ENCODE results near the gene BIRC7.

The BIRC7 gene

GRCh38 chr20:63226042-63226943 lies 9.4 kb upstream of the BIRC7 start:
- DNase-seq, result no peak

GRCh38 chr20:63227260-63227659 lies 8.4 kb upstream of the BIRC7 start:
- no peak for DNase-seq

- no peak for DNase-seq
Observed at GRCh38 chr20:63228806-63229205, 6.9 kb upstream of the BIRC7 start.

- DNase-seq, result no peak
Observed at GRCh38 chr20:63230800-63231268, 4.9 kb upstream of the BIRC7 start.

GRCh38 chr20:63232235-63233060 lies 3.3 kb upstream of the BIRC7 start:
- DNase-seq, result no peak

GRCh38 chr20:63233061-63233344 lies 2.7 kb upstream of the BIRC7 start:
- no peak for DNase-seq

- DNase-seq, result no peak
Observed at GRCh38 chr20:63233924-63234323, 1.8 kb upstream of the BIRC7 start.

DNA sequence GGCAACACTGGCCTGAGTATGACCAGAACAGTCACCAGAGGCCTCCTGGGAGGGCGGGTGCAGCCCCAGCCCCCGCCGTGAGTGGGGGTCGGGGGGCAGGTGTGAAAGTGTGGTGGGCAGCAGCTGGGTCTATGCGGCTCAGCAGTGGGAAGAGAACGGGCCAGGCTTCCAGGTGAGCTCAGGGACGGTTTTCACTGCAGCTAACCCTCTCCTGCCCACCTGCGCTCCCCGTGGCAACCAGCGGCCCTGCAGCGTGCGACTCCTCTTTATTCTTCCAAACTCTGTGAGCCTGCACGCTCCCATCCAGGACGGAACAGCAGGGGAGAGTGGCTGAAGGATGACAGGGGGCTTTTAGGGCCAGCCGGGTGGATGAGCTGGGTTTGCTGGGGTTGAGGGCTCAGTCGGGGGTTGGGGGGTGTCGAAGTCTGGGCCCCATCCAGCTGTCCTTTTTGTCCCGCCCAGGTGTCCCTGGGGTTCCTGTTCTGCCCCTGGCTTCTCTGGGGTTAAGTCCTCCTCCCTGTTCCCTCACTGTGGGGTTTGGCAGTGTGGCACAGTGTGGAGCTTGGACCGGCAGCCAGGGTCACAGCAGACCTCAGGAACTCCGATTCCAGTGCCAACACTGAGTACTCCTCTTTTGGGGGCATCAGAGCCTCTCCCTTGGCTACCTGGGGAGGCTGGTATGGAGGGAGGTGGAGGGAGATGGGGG lies 859 bp upstream of the BIRC7 start:
- DNase-seq, result no peak

DNA sequence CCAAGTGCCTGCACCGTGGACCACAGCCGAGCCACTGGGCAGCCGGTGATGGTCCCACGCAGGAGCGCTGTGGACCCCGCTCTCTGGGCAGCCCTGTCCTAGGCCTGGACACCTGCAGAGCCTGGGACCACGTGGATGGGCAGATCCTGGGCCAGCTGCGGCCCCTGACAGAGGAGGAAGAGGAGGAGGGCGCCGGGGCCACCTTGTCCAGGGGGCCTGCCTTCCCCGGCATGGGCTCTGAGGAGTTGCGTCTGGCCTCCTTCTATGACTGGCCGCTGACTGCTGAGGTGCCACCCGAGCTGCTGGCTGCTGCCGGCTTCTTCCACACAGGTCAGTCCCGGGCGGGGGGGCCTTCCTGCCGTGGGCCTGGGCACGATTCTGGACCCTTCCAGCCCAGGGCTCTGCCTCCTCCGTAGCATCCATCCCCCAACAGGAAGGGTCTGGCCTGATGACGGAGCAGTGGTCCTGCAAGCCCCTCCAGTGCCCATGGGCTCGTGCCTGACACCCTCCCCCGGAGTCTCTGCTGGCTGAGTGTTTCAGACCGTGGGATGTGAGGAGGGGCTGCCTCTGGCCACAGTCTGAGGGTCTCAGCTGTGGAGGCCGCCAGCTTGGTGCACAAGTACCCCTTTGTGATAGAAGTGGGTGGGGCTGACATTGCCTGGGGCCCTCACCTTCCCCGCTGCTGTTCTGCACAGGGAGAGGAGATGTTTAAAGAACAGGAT lies 572 bp downstream of the BIRC7 start:
- DNase-seq, result no peak

DNA sequence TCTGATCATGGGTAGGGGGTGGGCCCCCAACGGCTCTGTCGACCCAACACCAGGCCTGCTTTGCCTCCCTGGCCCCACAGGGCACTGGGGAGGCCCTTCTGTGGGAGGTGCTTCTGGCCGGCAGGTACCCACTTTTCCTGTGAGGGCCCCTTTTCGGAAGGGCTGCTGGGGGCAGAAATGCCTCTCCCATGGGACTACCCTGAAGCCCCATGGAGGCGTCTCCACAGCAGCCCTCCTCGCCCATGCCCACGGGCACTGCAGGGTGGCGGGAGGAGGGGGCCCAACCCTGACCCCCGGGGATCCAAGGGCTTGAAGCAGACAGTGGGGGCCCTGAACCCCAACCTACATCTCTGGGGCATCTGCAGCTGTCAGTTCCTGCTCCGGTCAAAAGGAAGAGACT lies 2.3 kb downstream of the BIRC7 start:
- no peak for DNase-seq

DNA sequence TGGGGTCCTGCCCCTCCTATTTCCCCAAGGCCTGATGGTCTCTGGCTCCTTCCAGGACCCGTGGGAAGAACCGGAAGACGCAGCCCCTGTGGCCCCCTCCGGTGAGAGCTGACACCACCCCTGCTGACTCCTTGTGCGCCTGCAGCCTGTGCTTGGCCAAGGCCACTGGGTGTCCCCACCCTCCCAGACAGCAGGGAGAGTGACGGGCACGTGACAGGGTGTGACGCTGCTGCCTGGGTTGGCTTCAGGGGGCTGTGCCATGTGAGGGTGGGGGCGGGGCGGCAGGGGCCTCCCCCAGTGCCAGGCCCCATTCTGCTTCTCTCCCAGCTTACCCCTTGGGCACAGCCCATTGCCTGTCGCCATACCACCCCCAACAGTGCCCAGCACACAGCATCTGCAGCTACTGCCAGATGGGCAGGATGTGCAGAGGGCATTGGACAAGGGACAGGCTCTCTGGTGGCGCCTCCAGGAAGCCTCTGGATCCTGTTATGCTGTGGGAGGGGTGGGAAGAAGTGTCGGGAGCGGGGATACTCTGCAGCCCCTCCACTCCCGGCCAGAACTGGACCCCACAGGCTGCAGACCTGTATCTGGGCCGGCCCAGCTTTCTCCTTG lies 2.9 kb downstream of the BIRC7 start:
- no peak for DNase-seq

- DNase-seq, result no peak
Observed at GRCh38 chr20:63239431-63239830, 3.7 kb downstream of the BIRC7 start.

DNA sequence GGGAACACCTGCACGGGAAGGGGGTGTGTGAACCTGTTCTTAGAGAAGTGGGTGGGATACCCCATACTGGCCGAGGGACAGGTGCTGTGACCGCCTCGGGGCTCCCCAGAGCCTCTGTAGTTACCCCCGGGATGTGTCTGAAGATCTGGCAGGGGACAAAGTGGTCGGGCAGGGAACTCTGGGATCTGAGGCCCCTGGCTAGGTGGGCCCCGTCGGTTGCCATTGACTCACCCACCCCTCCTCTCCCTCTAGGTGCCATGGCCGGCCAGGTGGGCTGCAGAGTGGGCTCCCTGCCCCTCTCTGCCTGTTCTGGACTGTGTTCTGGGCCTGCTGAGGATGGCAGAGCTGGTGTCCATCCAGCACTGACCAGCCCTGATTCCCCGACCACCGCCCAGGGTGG lies 4.3 kb downstream of the BIRC7 start:
- DNase-seq, result no peak

DNA sequence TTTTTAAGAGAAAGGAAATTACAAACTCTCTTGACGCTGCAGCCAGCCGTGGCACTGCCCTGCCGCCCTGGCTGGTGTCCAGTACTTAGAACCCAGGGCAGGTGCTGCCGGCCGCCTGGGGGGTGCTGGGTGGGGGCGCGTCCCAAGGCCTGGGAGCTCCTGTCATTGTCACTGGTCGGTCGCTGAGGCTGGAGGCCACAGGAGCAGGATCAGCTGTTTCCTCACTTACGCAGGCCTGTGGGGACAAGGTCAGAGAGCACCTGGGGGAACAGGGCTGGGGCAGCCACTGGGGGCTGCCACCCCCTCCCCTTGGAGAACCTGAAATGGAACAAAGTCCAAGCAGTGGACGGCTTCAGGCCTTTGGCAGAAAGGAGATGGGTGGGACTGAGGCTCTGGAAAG lies 5.6 kb downstream of the BIRC7 start:
- DNase-seq, result no peak

DNA sequence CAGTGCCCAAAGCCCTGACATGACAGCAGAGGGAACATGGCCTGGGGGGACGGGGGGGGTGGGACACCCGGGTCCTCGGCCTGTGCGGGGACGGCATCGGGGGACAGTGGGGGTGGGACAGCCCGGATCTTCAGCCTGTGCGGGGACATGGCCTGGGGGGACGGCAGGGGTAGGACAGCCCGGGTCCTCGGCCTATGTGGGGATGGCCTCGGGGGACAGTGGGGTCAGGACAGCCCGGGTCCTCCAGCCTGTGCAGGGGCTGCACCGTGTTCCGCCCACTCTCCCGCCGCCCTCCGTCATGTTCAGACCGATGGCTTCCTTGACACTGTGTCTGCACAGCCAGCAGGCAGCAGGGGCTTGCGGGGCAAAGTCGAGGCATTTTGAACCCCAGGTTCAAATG lies 7.0 kb downstream of the BIRC7 start:
- DNase-seq, result no peak

GRCh38 chr20:63243604-63244247 lies 8.0 kb downstream of the BIRC7 start:
- no peak for DNase-seq

DNA sequence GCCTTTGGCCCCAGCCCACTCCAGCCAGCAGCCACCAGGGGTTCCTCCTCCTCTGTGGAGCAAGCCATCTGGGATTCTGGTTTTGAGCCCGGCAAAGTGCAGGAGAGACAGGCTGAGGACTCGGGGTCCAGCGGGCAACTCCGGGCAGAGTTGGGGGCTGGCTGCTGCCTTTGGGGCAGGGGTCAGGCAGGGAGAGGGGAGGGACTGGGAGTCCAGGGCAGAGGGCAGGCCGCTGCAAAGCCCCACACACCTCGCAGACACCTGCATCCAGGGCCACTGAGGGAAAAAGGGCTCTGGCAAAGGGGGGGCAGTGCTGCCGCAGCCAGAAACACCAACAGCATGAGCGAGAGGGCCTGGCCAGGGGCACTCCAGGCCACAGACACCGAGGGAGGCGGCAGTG lies 8.8 kb downstream of the BIRC7 start:
- DNase-seq, result no peak

- DNase-seq, result no peak
Observed at GRCh38 chr20:63246490-63247288, 11.0 kb downstream of the BIRC7 start.

GRCh38 chr20:63247671-63248228 lies 12.0 kb downstream of the BIRC7 start:
- DNase-seq, result no peak

GRCh38 chr20:63248835-63249591 lies 13.3 kb downstream of the BIRC7 start:
- no peak for DNase-seq
